ENCODE results near the gene NOL12.

DNA sequence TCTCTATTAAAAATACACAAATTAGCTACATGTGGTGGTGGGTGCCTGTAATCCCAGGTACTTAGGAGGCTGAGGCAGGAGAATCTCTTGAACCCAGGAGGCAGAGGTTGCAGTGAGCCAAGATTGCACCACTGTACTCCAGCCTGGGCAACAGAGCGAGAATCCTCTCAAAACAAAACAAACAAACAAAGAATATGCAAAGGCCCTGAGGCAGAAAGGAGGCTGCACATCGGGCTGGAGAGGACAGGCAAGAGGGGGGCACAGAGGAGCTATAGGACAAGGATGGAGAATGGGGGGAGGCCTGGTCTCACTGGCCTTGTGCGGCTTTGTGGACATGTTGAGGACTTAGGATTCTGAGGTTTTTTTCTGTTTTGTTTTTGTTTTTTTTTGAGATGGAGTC, 19.1 kb downstream of the NOL12 start:
- TF ChIP-seq, protein P1, sequence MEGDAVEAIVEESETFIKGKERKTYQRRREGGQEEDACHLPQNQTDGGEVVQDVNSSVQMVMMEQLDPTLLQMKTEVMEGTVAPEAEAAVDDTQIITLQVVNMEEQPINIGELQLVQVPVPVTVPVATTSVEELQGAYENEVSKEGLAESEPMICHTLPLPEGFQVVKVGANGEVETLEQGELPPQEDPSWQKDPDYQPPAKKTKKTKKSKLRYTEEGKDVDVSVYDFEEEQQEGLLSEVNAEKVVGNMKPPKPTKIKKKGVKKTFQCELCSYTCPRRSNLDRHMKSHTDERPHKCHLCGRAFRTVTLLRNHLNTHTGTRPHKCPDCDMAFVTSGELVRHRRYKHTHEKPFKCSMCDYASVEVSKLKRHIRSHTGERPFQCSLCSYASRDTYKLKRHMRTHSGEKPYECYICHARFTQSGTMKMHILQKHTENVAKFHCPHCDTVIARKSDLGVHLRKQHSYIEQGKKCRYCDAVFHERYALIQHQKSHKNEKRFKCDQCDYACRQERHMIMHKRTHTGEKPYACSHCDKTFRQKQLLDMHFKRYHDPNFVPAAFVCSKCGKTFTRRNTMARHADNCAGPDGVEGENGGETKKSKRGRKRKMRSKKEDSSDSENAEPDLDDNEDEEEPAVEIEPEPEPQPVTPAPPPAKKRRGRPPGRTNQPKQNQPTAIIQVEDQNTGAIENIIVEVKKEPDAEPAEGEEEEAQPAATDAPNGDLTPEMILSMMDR (tag by site-specific recombination; IDR thresholded peaks at IDR 0.05), result no peak
- no peak for TF ChIP-seq RBAK (tag by site-specific recombination; IDR thresholded peaks at IDR 0.05)
